Dermis microvascular lymphatic vessel endothelial cell (primary cell): ENCODE measurements around the gene TMEM115. TPM values are rescaled to one million over a fixed set of nuclear protein-coding genes. Genes with fewer than 3 reads are reported as not detected.
"Not testable (repeated sequence)": the region's sequence is repeated elsewhere in the genome, so short reads cannot be mapped to it uniquely, and the experiment has no call there.

ENCODE experiments used
- DNase-seq, 2 donors: peaks; one replicate each; pipeline versions ENCODE4 v3.0.0 to v3.0.0-alpha.2; 2010; ENCODE audit warnings: low read depth in 2 of 2
- total RNA-seq: library from RNA; depleted of rRNA; stranded (reverse); fragments of >200 nt; gene quantifications from 2 replicates; pipeline ENCODE4 v1.2.1, GENCODE V29; 2014

Gene TMEM115
- total RNA-seq, 1 donor from 2014 or later = 27.0 TPM

- DNase-seq = no peak
These were observed 40.0 kb downstream of the TMEM115 start for GRCh38 chr3:50319181-50319893.

- DNase-seq = no peak
These were observed 40.7 kb downstream of the TMEM115 start for GRCh38 chr3:50318615-50319014.

GRCh38 chr3:50318163-50318562 lies 41.2 kb downstream of the TMEM115 start:
- no peak for DNase-seq

- no peak for DNase-seq
These were observed 42.0 kb downstream of the TMEM115 start for GRCh38 chr3:50317300-50317699.

- peak in 1 of 2 donors; percentile 62 for DNase-seq
These were observed 42.6 kb downstream of the TMEM115 start for GRCh38 chr3:50316657-50317242.

GRCh38 chr3:50314816-50315215 lies 44.5 kb downstream of the TMEM115 start:
- no peak for DNase-seq

- DNase-seq = no peak
These were observed 45.0 kb downstream of the TMEM115 start for GRCh38 chr3:50314342-50314741.

- not testable (repeated sequence) for DNase-seq
These were observed 47.3 kb downstream of the TMEM115 start for GRCh38 chr3:50312041-50312440.

Other genes starting within 250 kb of the TMEM115 start
- 15.7 and 29.8 TPM in 2 replicates for gene SEMA3F, start 204.2 kb downstream of the TMEM115 start, total RNA-seq
- gene GNAT1, start 167.9 kb downstream of the TMEM115 start, total RNA-seq = under 0.01 TPM in 1 of 2 replicates, not detected in the other
- under 0.01 TPM in 2 replicates for gene SLC38A3, start 154.2 kb downstream of the TMEM115 start, total RNA-seq
- 390 and 560 TPM in 2 replicates for gene GNAI2, start 123.3 kb downstream of the TMEM115 start, total RNA-seq
- gene SEMA3B, start 90.4 kb downstream of the TMEM115 start, total RNA-seq = 0.26 and 0.51 TPM in 2 replicates
- not detected in 2 replicates for gene LSMEM2, start 80.4 kb downstream of the TMEM115 start, total RNA-seq
- gene IFRD2, start 67.1 kb downstream of the TMEM115 start, total RNA-seq = 117 and 130 TPM in 2 replicates
- gene HYAL3, start 60.1 kb downstream of the TMEM115 start, total RNA-seq = 17.5 and 23.6 TPM in 2 replicates
- gene NAA80, start 60.1 kb downstream of the TMEM115 start, total RNA-seq = 4.0 and 4.5 TPM in 2 replicates
- gene HYAL1, start 55.9 kb downstream of the TMEM115 start, total RNA-seq = 4.6 and 6.7 TPM in 2 replicates
- gene HYAL2, start 36.8 kb downstream of the TMEM115 start, total RNA-seq = 384 and 564 TPM in 2 replicates
- 20.7 and 22.3 TPM in 2 replicates for gene TUSC2, start 31.3 kb downstream of the TMEM115 start, total RNA-seq
- 12.6 and 23.9 TPM in 2 replicates for gene RASSF1, start 18.7 kb downstream of the TMEM115 start, total RNA-seq
- under 0.01 and 0.25 TPM in 2 replicates for gene ZMYND10, start 13.8 kb downstream of the TMEM115 start, total RNA-seq
- 12.3 and 16.9 TPM in 2 replicates for gene NPRL2, start 8.7 kb downstream of the TMEM115 start, total RNA-seq
- 18.9 and 23.9 TPM in 2 replicates for gene CYB561D2, start 8.7 kb downstream of the TMEM115 start, total RNA-seq
- gene CACNA2D2, start 144.1 kb upstream of the TMEM115 start, total RNA-seq = under 0.01 TPM in 2 replicates
- gene C3orf18, start 208.2 kb upstream of the TMEM115 start, total RNA-seq = 1.5 and 1.9 TPM in 2 replicates
- 4.0 and 4.8 TPM in 2 replicates for gene HEMK1, start 210.0 kb upstream of the TMEM115 start, total RNA-seq